ENCODE data around the gene PDCD11.
"Not testable (repeated sequence)": the region's sequence is repeated elsewhere in the genome, so short reads cannot be mapped to it uniquely, and the experiment has no call there.

PDCD11 gene, protein sequence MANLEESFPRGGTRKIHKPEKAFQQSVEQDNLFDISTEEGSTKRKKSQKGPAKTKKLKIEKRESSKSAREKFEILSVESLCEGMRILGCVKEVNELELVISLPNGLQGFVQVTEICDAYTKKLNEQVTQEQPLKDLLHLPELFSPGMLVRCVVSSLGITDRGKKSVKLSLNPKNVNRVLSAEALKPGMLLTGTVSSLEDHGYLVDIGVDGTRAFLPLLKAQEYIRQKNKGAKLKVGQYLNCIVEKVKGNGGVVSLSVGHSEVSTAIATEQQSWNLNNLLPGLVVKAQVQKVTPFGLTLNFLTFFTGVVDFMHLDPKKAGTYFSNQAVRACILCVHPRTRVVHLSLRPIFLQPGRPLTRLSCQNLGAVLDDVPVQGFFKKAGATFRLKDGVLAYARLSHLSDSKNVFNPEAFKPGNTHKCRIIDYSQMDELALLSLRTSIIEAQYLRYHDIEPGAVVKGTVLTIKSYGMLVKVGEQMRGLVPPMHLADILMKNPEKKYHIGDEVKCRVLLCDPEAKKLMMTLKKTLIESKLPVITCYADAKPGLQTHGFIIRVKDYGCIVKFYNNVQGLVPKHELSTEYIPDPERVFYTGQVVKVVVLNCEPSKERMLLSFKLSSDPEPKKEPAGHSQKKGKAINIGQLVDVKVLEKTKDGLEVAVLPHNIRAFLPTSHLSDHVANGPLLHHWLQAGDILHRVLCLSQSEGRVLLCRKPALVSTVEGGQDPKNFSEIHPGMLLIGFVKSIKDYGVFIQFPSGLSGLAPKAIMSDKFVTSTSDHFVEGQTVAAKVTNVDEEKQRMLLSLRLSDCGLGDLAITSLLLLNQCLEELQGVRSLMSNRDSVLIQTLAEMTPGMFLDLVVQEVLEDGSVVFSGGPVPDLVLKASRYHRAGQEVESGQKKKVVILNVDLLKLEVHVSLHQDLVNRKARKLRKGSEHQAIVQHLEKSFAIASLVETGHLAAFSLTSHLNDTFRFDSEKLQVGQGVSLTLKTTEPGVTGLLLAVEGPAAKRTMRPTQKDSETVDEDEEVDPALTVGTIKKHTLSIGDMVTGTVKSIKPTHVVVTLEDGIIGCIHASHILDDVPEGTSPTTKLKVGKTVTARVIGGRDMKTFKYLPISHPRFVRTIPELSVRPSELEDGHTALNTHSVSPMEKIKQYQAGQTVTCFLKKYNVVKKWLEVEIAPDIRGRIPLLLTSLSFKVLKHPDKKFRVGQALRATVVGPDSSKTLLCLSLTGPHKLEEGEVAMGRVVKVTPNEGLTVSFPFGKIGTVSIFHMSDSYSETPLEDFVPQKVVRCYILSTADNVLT (N-terminal part only)

DNA sequence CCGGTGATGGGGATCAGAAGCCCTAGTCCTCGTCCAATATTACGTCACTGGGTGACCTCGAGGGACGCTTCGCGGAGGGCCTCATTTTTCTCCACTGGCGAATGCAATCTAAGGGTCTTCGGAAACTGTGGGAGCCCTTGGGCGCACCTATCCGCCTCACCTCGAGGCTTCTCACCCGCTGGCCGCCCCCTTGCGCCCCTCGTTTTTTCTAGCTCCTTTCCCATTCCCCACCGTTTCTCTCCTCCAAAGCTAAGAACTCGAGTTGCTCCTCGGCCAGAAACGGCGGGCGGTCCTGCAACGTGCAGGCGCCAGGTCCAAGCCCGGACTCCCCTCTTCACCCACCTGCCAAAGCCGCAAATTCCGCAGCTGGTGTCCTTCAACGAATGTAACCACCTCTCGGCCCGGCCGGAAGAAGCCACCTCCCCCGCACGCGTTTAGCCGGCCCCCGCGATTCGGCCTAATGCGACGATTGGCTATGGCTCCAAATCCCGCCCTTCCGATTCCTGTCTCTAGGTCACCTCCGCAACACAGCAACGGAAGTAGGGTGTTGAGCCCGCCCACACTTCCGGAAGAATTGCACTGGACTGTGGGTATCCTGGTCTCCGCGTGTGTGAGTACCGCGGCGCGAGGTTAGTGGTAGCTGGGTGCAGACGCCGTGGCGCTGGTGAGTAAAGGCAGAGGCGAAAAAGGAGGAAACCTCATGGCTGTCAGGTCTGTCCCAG is at the start of gene PDCD11, which contains the start of gene ATP5MK:
TSS of gene PDCD11 (plus strand) at position 560 of the 722 bp plus-strand sequence. CDS start 1,801 bp downstream, outside the sequence.
TSS of gene ATP5MK (minus strand) at position 409 of the 722 bp plus-strand sequence. CDS start 4,018 bp downstream, outside the sequence.
- DNase-seq: peak; percentile 83

DNA sequence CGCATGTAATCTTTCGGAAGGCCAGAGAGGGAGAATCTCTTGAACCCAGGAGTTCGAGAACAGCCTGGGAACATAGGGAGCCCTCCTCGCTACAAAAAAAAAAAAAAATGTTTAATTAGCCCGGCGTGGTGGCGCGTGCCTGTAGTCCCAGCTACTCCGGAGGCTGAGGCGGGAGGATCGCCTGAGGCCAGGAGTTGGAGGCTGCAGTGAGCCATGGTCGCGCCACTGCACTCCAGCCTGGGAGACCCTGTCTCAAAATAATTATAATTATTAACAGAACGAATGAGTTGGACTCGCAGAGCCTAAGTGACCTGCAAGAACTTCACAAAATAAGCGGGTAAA is 46.3 kb upstream of the PDCD11 start:
- DNase-seq: no peak

DNA sequence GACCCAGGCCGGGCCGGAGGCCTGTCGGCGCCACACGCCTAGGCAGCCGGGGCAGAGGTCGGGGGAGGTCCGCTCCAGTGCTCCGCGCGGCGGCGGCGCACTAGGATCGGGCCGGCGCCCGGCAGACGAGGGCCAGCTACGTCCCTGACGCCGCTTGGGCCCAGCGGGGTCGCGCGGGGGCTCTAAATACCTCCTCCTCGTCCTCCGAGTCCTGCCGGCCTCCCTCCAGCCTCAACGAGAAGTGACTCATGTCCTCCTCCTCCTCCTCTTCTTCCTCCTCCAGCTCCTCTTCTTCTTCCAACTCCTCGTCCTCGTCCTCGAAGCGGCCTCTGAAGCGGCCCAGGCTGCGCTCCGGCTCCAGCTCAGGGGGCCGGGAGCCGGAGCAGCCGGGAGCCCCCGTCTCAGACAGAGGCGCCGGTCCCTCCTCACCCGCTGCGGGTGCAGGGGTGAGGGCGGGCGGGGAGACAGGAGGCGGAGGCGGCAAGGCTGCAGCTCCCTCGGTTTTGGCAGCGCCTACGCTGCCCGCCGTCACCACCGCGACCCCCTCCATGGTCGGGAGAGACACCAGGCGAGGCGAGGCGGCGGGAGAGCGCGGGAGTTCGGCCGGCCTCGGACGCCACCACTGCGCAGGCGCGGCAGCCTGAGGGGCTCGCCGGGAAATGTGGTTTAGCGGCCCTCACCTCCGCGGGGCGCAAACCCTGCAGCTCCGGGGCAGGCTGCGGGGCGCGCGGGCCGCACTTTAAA is 45.7 kb upstream of the PDCD11 start, which contains the start of gene PCGF6:
TSS of gene PCGF6 (minus strand) at position 624 of the 744 bp plus-strand sequence. CDS start at position 550, 74 bp downstream.
- DNase-seq: peak; percentile 64

DNA sequence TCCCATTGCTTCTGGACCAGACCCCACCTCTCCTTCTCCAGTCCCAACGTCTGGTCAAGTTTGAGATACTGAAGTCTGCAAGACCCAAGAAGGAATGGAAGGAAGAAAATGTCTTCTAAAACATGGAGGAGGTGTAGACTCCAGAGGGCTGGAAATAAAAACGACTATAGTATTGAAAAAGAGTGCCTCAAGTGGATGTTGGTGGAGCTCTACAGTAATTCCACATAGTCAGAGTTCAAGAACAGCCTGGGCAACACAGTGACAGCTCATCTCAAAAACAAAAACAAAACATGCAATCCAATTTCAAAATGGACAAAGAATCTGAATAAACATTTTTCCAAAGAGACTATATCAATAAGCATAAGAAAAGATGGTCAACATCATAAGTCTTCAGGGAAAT is 43.1 kb upstream of the PDCD11 start:
- no peak for DNase-seq

DNA sequence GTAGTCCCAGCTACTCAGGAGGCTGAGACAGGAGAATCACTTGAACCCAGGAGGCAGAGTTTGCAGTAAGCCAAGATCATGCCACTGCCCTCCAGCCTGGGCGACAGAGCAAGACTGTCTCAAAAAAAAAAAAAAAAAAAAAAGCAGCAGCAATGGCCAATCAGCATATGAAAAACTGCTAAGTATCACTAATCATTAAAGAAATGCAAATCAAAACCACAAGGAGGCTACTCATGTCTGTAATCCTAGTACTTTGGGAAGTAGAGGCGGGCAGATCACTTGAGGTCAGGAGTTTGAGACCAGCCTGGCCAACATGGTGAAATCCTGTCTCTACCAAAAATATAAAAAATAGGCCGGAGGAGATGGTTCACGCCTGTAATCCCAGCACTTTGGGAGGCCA is 41.9 kb upstream of the PDCD11 start:
- DNase-seq: not testable (repeated sequence)

DNA sequence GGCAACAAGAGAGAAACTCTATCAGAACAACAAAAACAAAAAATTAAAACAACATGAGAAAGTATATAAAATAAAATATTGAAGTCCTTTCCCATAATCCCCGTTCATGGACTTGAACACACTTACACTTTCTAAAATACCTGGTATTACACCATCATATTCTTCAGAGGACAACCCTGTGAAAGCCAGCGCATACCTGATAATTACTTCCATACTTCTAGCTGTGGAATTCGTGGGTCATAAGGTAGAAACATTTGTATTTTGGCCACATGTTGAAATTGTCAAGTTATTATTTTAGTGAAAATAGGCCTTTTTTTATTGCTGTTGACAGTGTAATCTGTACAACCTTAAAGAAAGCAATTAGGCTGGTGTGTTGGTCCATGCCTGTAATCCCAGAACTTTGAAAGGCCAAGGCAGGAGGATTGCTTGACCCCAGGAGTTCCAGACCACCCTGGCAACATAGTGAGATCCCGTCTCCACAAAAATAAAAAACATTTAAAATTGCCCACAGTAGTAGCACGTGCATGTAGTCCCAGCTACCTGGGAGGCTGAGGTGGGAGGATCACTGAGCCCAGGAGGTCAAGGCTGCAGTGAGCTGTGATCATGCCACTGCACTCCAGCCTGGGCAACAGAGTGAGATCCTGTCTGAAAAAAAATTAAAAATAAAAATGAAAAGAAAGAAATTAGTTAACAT is 40.4 kb upstream of the PDCD11 start:
- DNase-seq: no peak

DNA sequence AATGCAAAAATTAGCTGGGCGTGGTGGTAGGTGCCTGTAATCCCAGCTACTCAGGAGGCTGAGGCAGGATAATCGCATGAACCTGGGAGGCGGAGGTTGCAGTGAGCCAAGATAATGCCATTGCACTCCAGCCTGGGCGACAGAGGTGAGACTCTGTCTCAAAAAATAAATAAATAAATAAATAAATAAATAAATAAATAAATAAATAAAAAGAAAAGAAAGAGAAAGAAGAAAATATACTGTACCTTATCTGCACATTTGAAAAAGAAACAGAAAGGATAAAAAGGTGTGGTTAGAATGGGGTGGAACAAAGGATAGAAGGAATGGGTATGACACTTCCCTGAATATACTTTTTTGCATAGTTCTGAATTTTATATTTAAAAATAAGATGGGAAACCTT is 36.9 kb upstream of the PDCD11 start:
- not testable (repeated sequence) for DNase-seq

DNA sequence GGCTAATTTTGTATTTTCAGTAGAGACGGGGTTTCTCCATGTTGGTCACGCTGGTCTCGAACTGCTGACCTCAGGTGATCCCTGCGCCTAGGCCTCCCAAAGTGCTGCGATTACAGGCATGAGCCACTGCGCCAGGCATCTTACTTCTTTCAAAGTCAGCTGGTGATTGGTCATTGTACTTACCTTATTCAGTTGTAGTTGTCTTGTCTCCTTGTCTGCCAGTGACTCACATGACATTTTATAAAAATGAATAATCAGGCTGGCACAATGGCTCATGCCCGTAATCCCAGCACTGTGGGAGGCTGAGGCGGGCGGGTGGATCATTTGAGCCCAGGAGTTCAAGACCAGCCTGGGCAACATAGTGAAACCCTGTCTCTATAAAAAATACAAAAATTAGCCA is 35.6 kb upstream of the PDCD11 start:
- DNase-seq: not testable (repeated sequence)

DNA sequence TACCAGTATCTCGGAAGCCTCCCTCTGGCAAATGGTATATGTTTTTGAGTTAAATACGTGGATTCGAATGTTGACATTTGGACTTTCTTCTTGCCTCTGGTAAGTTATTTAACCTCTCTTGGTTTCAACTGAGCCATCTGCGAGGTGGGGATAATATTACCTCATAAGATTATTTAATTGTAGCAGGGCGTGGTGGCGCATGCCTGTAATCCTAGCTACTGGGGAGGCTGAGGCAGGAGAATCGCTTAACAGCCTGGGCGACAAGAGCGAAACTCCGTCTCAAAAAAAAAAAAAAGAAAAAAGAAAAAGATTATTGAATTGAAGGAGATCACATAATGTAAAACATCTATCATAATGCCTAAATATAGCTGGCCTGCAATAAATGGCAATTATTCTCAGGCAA is 29.0 kb upstream of the PDCD11 start:
- DNase-seq: no peak

DNA sequence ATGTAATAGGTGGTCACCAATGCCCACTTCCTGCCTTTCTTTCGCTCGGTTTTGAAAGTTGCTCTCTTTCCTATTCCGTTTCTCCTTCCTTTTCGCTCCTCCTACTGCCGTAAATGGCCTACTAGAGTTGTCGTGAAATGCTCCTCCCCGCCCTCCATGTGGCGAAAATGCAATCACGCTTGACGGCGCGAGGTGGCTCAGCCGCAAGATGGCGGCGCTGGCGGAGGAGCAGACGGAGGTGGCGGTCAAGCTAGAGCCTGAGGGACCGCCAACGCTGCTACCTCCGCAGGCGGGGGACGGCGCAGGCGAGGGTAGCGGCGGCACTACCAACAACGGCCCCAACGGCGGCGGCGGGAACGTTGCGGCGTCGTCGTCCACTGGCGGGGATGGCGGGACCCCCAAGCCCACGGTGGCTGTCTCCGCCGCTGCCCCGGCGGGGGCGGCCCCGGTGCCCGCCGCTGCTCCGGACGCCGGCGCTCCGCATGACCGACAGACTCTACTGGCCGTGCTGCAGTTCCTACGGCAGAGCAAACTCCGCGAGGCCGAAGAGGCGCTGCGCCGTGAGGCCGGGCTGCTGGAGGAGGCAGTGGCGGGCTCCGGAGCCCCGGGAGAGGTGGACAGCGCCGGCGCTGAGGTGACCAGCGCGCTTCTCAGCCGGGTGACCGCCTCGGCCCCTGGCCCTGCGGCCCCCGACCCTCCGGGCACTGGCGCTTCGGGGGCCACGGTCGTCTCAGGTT is 28.5 kb upstream of the PDCD11 start, which contains the start of gene TAF5:
TSS of gene TAF5 (plus strand) at position 195 of the 737 bp plus-strand sequence. CDS start at position 209, 14 bp downstream.
- DNase-seq: peak; percentile 85

DNA sequence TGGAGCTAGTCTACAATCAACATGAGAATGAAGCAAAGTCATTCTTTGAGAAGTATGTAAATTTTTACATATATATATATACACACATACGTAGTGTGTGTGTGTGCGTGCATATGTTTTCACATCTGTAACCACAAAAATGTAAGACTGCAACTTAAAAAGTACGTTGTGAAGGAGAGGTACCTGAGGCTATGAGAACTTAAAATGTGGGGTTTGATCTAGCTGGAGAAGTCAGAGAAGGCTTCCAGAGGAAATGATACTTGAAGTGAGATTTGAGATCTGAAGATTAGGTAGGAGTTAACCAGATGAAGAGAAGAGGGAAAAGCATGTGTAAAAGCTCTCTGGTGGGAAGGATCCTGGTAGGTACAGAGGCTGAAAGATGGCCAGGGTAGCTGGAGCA is 22.9 kb upstream of the PDCD11 start:
- DNase-seq: no peak

DNA sequence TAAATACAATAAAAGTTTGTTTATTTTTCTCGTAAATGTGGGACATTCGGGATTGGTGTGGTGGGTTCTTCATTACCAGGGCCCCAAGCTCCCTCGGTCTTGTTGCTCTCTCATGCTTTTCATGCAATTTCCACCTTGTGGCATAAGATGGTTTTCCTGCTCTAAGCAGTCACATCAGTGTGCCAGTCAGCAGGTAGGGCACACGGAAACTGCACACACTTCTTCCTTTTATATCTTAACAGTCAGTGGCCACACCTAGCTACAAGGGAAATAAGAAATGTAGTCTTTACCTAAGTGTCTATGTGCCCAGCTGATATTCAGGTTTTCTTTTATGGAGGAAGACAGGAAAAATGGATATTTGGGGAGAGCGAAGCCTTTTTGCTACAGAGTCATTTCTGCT is 22.2 kb upstream of the PDCD11 start:
- no peak for DNase-seq

DNA sequence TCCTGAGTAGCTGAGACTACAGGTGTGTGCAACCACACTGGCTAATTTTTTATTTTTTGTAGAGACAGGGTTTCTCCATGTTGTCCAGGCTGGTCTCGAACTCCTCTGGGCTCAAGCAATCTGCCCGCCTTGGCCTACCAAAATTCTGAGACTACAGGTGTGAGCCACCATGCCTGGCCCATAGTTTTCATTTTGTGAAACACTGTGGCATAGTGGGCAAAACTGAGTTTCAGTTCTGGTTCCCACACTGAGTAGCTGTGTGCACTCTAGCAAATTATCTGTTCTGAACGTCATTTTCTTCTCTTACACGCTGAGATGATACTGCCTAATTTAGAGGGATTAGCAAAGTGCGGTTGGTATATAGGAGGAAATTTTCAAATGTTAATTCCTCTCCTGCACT is 13.7 kb upstream of the PDCD11 start:
- DNase-seq: no peak

DNA sequence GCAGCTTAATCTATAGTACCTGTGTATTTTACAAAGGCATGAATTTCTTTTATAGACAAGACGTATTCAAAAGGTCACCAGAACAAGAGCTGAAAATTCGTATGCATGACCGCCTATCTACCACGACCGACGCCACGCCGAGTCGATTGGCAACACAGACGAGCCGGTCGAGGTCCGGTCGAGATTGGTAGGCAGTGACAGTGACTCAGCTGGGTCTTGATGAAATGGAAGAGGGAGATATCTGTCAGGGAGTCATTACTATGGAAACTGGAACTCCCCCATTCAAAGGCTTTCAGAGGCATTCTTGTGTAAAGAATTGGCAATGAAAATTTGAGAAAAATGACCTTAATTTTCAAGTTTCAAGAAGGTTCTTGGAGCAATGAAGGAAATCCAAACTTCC is 2.2 kb upstream of the PDCD11 start:
- no peak for DNase-seq

DNA sequence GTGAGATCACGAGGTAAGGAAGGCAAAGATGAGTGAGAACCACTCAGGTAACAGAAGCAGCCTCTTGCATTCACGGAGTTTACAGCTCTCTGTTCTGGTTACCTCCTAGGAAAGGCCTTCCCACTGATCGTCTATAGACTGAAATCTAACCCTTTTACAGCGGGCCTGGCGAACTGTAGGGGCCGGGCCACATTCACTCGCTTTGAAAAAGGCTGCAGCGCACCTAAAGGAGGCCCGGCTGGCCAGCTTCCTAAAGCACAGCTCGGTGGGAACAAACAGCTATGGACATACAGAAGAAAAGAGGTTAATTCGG is 716 bp upstream of the PDCD11 start:
- no peak for DNase-seq

DNA sequence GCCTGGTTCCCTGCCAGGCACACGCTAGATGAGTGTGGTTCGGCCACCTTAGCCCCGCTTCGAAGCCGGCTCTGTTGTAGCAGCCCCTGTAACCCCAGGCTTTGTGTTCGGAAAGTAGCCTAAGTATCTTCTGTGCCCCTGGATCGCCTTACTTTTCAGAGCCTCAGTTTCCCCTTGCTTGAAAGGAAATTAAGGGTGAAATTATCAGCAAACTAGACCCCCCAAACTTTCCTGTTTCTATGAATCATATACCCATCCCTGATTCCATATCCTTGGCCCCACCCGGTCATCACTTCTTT is 312 bp downstream of the PDCD11 start:
- no peak for DNase-seq

DNA sequence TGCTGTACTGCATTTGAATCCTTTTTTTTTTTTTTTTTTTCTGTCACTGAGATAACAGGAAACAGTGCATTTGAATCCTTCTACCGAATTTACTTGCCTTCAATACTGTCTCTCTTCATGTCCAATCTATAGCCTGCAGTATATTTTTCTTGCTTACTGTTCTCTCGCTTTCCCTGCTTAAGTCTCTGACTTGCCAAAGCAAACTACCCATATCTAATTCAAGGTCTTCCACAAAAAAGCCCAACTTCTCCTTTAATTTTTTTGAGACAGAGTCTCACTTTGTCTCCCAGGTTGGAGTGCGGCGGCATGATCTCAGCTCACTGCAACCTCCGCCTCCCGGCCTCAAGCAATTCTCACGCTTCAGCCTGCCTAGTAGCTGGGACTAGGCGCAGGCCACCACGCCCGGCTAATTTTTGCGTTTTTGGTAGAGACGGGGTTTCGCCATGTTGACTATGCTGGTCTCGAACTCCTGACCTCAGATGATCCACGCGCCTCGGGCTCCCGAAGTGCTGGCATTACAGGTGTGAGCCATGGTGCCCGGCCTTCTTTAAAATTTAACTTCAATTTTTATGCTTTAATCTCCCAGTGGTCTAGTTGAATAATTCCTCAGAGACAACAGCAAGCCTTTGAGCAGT is 882 bp downstream of the PDCD11 start:
- DNase-seq: no peak

DNA sequence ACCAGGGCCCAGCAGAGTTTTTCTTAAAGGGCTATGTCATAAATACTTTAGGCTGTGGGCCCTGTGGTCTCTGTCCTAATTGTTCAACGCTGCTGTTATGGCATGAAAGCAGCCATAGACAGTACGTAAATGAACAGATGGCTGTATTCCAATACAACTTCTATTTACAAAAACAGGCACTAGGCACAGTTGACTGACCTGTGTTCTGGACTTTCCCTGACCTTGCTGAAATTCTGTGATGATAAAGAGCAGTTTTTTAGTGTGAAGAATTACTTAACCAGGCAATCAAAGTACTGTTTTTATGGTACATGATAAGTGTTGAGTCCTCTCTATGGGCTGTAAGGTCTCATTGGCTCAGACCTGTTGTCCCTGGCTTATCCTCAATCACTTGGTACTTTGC is 17.1 kb downstream of the PDCD11 start:
- DNase-seq: no peak

DNA sequence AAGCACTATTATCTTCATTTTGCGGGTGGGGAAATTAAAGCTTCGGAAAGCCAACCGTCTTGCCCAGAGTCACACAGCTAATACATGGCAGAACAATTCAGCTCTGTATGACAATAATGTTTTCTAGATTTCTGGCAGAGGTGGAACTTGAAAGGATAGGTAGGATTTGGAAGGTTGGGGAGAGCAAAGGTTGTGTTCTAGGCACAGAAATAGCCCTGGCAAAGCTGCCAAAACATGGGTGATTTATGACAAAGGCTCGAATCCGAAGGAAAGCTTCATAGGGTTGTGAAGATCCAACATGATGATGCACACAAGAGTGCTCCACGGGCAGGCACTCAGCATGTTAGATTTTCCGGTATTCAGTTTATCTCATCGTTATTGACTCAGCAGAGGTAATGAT is 19.2 kb downstream of the PDCD11 start:
- DNase-seq: no peak
